ENCODE measurements around the gene MICALL1.
A peak's percentile ranks its signal among the peaks of the same experiment; 100 is the strongest.

The MICALL1 gene

GRCh38 chr22:37905534-37906363, at the start of gene MICALL1:
Gene MICALL1 (plus strand): TSS chr22:37906297. CDS start chr22:37906423, 126 bp downstream.
- CTCF ChIA-PET: interaction anchor here (0.5 to 1.6 kb wide), 5 partner anchors 8 to 888 kb away, joined by 3 to 4 read pairs (median 3); no protein-coding TSS in a partner anchor
- POLR2A ChIA-PET: interaction anchor here (0.6 to 3.1 kb wide), 26 partner anchors 8 to 379 kb away, joined by 3 to 32 read pairs (median 5); partner anchors contain the start of genes ANKRD54 and GCAT
- peak; percentile 90 for DNase-seq (ENCODE audit: extremely low spot score)
- TF ChIP-seq L3MBTL2 (conservative IDR thresholded peaks at IDR 0.05): peak; percentile 86
- no peak for TF ChIP-seq ARNT (IDR thresholded peaks at IDR 0.05)

- ChIA-PET CTCF (interaction anchor here (1.2 to 2.9 kb wide), 2 partner anchors 17 to 43 kb away, joined by 9 to 69 read pairs; partner anchors contain the start of gene ANKRD54), POLR2A (interaction anchor here (0.8 kb wide), 1 partner anchor 13 kb away, joined by 3 read pairs; no protein-coding TSS in a partner anchor)
- no peak for DNase-seq (ENCODE audit: extremely low spot score)
- TF ChIP-seq ZNF384 (IDR thresholded peaks at IDR 0.05): no peak
- TF ChIP-seq BHLHE40 (IDR thresholded peaks at IDR 0.05; ENCODE audit: borderline replicate concordance): no peak
- TF ChIP-seq L3MBTL2 (conservative IDR thresholded peaks at IDR 0.05): no peak
Observed at GRCh38 chr22:37860796-37861421, 45.2 kb upstream of the MICALL1 start.

- DNase-seq (ENCODE audit: extremely low spot score): no peak
- POLR2A ChIA-PET: interaction anchor here (0.9 to 1.2 kb wide), 5 partner anchors 13 to 55 kb away, joined by 3 to 8 read pairs (median 3); partner anchors contain the start of genes ANKRD54, GCAT and MICALL1
- CTCF ChIA-PET: interaction anchor here (0.6 to 2.9 kb wide), 28 partner anchors 7 to 256 kb away, joined by 3 to 69 read pairs (median 4); partner anchors contain the start of genes ANKRD54 and GCAT
- TF ChIP-seq TARDBP (IDR thresholded peaks at IDR 0.05) (no peak), LEF1 (IDR thresholded peaks at IDR 0.05; ENCODE audit: borderline replicate concordance) (no peak), FOXK2 (IDR thresholded peaks at IDR 0.05) (no peak), FOXA1 (IDR thresholded peaks at IDR 0.05) (no peak), ELF4 (IDR thresholded peaks at IDR 0.05) (no peak), HDGF (IDR thresholded peaks at IDR 0.05; ENCODE audit: borderline replicate concordance) (no peak), ZNF384 (IDR thresholded peaks at IDR 0.05) (no peak), NFRKB (IDR thresholded peaks at IDR 0.05) (no peak), CTBP1 (IDR thresholded peaks at IDR 0.05; ENCODE audit: borderline replicate concordance) (no peak)
- TF ChIP-seq, protein P1, sequence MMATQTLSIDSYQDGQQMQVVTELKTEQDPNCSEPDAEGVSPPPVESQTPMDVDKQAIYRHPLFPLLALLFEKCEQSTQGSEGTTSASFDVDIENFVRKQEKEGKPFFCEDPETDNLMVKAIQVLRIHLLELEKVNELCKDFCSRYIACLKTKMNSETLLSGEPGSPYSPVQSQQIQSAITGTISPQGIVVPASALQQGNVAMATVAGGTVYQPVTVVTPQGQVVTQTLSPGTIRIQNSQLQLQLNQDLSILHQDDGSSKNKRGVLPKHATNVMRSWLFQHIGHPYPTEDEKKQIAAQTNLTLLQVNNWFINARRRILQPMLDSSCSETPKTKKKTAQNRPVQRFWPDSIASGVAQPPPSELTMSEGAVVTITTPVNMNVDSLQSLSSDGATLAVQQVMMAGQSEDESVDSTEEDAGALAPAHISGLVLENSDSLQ (IDR thresholded peaks at IDR 0.05): no peak
Observed at GRCh38 chr22:37862570-37863325, 43.3 kb upstream of the MICALL1 start.

GRCh38 chr22:37865510-37865909, 40.6 kb upstream of the MICALL1 start:
- no peak for DNase-seq (ENCODE audit: extremely low spot score)
- ChIA-PET POLR2A (no interaction called here), CTCF (interaction anchor here (0.7 kb wide), 1 partner anchor 536 kb away, joined by 4 read pairs; no protein-coding TSS in a partner anchor)
- TF ChIP-seq NFRKB (IDR thresholded peaks at IDR 0.05): no peak
- no peak for TF ChIP-seq ZNF384 (IDR thresholded peaks at IDR 0.05)
- no peak for TF ChIP-seq ELF4 (IDR thresholded peaks at IDR 0.05)
- no peak for TF ChIP-seq TARDBP (IDR thresholded peaks at IDR 0.05)
- no peak for TF ChIP-seq BHLHE40 (IDR thresholded peaks at IDR 0.05; ENCODE audit: borderline replicate concordance)
- TF ChIP-seq FOXM1 (IDR thresholded peaks at IDR 0.05; ENCODE audit: borderline replicate concordance): no peak
- TF ChIP-seq SP1 (IDR thresholded peaks at IDR 0.05): no peak
- no peak for TF ChIP-seq CTBP1 (IDR thresholded peaks at IDR 0.05; ENCODE audit: borderline replicate concordance)
- no peak for TF ChIP-seq FOXA1 (IDR thresholded peaks at IDR 0.05)
- TF ChIP-seq, protein P1 (IDR thresholded peaks at IDR 0.05): no peak
- TF ChIP-seq FOXK2 (IDR thresholded peaks at IDR 0.05): no peak
- TF ChIP-seq SUZ12 (IDR thresholded peaks at IDR 0.05): no peak
- TF ChIP-seq L3MBTL2 (conservative IDR thresholded peaks at IDR 0.05): no peak
- no peak for TF ChIP-seq ARNT (IDR thresholded peaks at IDR 0.05)
- no peak for TF ChIP-seq LEF1 (IDR thresholded peaks at IDR 0.05; ENCODE audit: borderline replicate concordance)
- TF ChIP-seq HDGF (IDR thresholded peaks at IDR 0.05; ENCODE audit: borderline replicate concordance): no peak

DNA sequence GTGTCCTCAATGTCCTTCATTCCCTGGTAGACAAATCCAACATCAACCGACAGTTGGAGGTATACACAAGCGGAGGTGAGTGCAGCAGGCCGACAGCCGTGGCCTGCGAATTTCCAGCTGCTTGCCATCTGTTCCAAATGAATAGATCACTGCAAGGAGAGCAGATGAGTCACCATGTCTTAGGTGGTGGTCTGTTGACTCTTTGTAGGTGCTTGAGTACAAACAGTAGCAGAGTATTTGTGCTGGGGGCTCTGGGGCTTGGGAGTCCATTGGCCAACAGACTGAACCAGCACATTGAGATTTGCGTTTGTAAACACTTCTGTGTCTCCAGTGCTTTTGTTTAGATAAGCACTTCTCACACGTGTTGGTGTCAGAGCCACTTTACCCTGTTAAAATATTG, 35.8 kb upstream of the MICALL1 start:
- CTCF ChIA-PET: no interaction called here
- no peak for TF ChIP-seq FOXK2 (IDR thresholded peaks at IDR 0.05)
- no peak for TF ChIP-seq CTBP1 (IDR thresholded peaks at IDR 0.05; ENCODE audit: borderline replicate concordance)
- TF ChIP-seq NFRKB (IDR thresholded peaks at IDR 0.05): no peak
- TF ChIP-seq SUZ12 (IDR thresholded peaks at IDR 0.05): no peak
- TF ChIP-seq, protein P1 (IDR thresholded peaks at IDR 0.05): no peak
- no peak for TF ChIP-seq HDGF (IDR thresholded peaks at IDR 0.05; ENCODE audit: borderline replicate concordance)
- DNase-seq (ENCODE audit: extremely low spot score): no peak
- POLR2A ChIA-PET: no interaction called here

Measured in HEK293T (cell line).